NCI-H748 treated with DMSO at 0.1 percent for 48 hours (cell line): ENCODE results near the gene AHCTF1.
"Not testable (repeated sequence)": the region's sequence is repeated elsewhere in the genome, so short reads cannot be mapped to it uniquely, and the experiment has no call there.

ENCODE experiments used
- DNase-seq: peaks from one replicate; lab custom pipeline; 2025; lab: John Stamatoyannopoulos, UW

Gene AHCTF1

GRCh38 chr1:246838118-246838456, 93.7 kb downstream of the AHCTF1 start:
- no peak for DNase-seq

- DNase-seq, result no peak
These were observed 94.2 kb downstream of the AHCTF1 start for GRCh38 chr1:246837418-246838117.

GRCh38 chr1:246836209-246836966, 95.4 kb downstream of the AHCTF1 start:
- no peak for DNase-seq

- no peak for DNase-seq
These were observed 100.2 kb downstream of the AHCTF1 start for GRCh38 chr1:246831543-246831942.

GRCh38 chr1:246828818-246829217, 102.9 kb downstream of the AHCTF1 start:
- no peak for DNase-seq

- peak; percentile 38 for DNase-seq
These were observed 104.4 kb downstream of the AHCTF1 start for GRCh38 chr1:246827396-246827795.

GRCh38 chr1:246825557-246826175, 106.1 kb downstream of the AHCTF1 start:
- DNase-seq, result no peak

GRCh38 chr1:246824541-246824940, 107.2 kb downstream of the AHCTF1 start:
- DNase-seq, result no peak

GRCh38 chr1:246822154-246822553, 109.6 kb downstream of the AHCTF1 start:
- not testable (repeated sequence) for DNase-seq

- no peak for DNase-seq
These were observed 111.1 kb downstream of the AHCTF1 start for GRCh38 chr1:246820666-246821065.

GRCh38 chr1:246817778-246818177, 114.0 kb downstream of the AHCTF1 start:
- peak; percentile 41 for DNase-seq

- no peak for DNase-seq
These were observed 116.0 kb downstream of the AHCTF1 start for GRCh38 chr1:246815693-246816270.

GRCh38 chr1:246814890-246815289, 116.9 kb downstream of the AHCTF1 start:
- DNase-seq, result no peak

- not testable (repeated sequence) for DNase-seq
These were observed 118.4 kb downstream of the AHCTF1 start for GRCh38 chr1:246813325-246813724.

- DNase-seq, result no peak
These were observed 119.8 kb downstream of the AHCTF1 start for GRCh38 chr1:246811985-246812384.

- DNase-seq, result no peak
These were observed 122.3 kb downstream of the AHCTF1 start for GRCh38 chr1:246809473-246809872.

- DNase-seq, result no peak
These were observed 126.5 kb downstream of the AHCTF1 start for GRCh38 chr1:246805135-246805716.

- DNase-seq, result no peak
These were observed 127.9 kb downstream of the AHCTF1 start for GRCh38 chr1:246803883-246804282.

GRCh38 chr1:246803373-246803772, 128.4 kb downstream of the AHCTF1 start:
- DNase-seq, result no peak

- DNase-seq, result no peak
These were observed 130.3 kb downstream of the AHCTF1 start for GRCh38 chr1:246801241-246802020.

GRCh38 chr1:246800756-246801155, 131.0 kb downstream of the AHCTF1 start:
- DNase-seq, result no peak

GRCh38 chr1:246800356-246800755, 131.4 kb downstream of the AHCTF1 start:
- no peak for DNase-seq
